ENCODE data around the gene HNRNPR.

HNRNPR gene

DNA sequence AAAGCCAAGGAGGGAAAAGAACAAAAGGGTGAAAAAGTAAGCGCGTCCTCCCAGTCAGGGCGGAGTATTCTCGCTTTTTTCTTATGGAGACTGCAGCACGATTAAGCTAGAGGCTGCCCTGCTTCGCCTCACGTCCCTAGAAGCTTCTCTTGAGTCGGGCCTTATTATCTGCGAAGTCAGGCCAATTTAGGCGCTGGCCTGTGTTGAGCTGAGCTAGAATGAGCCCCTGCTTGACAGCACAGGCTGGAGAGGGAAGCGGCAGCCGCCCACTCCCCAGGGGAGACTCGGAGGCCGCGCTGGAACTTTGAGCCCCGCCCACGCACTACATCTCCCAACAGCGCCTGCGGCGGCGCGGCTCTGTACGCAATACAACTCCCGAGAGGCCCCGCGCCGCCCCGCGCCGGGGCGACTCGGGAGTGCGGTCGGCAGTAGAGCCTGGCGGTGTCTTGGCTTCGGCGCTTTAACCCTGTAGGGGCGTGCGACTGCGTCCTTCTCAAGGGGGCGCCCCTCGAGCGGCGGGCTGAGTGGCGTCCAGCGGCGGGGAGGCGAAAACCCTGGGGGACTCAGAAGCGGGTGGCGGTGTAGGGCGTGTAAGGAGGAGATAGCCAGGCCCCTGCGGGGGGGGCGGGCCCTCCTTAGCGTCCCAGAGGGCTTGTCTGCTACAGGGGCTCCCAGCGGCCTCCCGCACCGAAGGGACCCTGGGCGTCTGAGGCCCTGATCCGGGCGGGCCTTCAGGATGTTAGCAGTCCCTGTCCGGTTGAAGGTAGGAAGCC lies 24.7 kb upstream of the HNRNPR start:
- peak; percentile 89 for DNase-seq

DNA sequence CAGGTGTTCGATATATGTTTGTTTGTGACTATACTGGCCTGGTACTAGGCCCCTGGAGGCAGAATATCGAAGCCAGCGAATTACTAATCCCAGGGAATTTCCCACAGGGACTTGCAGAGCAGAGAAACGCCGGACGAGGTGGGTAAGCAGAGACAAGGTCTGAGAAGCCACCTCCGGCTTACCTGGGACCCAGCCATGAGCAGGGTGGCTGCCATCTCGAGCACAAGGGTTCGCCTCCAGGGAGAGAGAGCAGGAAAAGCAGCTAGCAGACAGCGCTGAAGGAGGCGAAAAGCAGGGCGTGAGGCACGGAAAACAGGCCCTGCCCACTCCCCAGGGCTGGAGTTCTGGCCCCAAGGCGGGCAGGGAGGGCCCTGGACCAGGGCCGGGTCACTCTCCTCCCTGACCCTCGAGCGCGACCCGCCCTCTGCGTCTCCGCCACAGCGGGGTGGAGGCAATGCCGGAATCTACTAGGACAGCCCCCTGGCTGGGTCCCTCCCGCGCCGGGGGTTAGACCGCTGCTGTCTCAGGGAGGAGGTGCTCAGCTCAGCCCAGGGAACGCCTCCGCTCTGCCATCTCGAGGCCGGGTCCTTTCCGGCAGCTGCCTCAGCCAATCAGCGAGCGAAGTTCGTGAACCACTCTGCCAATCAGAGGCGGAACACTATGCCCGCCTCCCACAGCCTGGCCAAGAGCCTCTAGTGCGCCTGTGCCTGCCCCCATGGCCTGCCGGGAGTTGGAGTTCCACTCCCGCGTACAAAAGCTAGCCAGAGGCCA lies 23.9 kb upstream of the HNRNPR start:
- peak; percentile 98 for DNase-seq

DNA sequence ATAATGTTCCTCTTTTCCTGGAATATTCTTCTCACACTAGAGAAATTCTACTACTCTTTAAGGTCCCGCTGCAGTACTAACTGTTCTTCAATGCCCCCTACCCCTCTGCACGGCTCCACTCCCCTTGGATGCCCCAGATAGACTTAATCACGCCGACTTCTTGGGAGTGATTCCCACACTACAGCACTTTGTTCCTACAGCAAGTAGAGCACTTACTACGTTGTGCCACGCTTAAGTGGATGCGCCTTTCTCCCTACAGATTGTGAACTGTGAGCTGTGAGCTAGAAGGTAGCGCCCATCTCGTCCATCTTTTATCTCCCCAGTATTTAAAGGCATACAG lies 23.3 kb upstream of the HNRNPR start:
- no peak for DNase-seq

DNA sequence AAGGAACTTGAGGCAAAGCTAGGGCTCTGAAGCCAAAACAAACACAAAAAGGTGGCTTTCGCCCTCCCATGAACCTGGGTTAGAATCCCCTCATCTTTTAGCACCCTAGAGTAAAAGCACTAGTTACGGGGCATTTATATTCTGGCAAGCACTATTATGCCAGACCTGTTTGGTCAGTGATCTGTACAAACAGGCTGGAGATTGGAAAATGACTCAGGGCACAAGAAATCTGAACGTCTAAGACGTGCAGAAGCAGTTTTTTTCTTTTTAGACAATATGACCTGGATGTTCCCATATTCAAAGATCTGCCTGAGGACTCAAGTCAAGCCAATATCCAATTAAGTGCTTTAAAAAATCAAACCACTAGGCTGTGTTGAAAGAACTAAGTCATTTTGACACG lies 22.5 kb upstream of the HNRNPR start:
- DNase-seq, result no peak

DNA sequence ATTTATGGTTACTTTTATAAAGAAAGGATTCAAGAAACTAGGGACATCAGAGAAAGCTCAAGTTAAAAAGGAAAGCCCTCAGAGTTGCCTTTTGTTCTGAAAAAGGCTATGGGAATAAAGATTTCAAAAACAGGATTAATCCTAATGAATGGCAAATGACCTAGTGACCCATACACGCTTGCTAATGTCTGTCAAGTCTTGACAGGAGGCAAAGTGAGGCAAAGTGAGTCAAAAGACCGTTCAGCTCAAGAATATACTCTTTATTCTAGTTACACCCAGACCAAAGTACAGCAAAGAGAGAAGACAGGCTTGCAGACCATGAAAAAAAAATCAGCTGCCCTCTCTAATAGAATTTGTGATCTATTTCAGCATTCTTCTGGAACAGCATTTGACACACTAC lies 22.1 kb upstream of the HNRNPR start:
- DNase-seq, result no peak

DNA sequence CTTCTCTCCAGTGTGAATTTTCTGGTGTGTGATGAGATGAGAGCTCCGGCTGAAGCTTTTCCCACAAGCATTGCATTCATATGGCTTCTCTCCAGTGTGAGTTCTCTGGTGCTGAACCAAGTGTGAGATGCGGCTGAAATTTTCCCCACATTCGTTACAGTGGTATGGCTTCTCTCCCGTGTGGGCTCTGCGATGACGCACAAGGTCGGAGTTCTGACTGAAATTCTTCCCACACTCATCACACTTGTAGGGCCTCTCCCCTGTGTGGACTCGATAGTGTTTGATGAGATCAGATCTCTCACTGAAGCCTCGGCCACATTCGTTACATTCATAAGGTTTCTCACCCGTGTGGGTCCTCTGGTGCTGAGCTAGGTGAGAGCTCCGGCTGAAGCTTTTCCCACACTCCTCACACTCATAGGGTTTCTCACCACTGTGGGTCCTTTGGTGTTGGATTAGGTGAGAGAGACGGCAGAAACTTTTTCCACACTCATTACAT lies 18.2 kb upstream of the HNRNPR start:
- DNase-seq, result no peak

DNA sequence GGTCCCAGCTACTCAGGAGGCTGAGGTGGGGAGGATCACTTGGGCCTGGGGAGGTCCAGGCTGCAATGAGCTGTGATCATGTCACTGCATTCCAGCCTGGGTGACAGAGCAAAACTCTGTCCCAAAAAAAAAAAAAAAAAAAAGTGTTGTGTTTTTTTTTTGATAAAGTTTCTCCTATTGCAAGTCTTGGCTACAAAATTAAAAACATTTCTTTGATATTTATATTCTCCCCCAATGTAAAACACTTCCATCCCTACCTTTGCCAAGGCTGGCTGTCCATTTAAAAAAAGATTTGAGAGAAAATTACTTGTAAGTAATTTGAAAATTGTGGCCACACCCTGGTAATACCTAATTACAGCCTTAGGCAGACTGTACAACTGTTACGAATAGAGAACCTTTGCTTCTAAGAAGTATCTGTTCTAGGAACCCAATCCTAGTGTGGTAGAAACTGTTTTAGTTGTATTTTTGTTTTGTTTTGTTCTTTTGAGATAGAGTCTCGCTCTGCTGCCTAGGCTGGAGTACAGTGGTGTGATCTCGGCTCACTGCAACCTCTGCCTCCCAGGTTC lies 14.3 kb upstream of the HNRNPR start:
- no peak for DNase-seq

DNA sequence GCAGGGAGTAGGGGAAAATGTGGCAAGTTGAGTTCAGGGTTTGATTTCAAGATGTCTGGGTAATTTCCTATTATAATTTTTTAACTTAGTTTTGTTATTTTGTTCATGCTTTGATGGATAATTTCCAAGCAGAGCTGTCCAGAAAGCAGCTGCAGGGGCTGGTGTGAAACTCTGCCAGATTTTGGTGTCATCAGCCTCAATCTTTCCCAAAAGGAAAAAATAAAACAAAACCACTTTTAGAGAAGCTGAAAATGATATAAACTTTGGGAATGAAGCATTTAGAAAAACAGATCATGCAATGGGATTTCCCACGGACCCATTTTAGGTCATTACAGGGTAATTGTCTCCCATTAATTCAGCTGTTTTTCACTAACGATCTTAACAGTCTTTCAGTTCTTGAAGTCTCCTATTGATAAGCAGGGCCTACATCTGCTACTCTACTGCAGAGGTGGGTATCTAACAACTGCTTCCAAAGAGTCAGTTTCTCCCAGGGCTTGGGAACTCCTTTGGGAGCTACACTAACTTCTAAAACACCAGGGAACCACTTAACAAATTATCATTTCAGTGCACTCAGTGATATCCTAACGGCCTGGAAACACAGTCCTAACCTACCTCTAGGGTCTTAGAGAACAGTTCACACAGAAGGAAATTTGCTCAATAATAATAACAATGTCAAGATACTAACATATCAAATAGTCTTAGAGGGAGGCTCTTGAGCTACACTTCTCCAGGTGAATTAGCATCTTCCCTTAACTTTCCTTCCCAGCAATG lies 13.2 kb upstream of the HNRNPR start:
- DNase-seq, result no peak

DNA sequence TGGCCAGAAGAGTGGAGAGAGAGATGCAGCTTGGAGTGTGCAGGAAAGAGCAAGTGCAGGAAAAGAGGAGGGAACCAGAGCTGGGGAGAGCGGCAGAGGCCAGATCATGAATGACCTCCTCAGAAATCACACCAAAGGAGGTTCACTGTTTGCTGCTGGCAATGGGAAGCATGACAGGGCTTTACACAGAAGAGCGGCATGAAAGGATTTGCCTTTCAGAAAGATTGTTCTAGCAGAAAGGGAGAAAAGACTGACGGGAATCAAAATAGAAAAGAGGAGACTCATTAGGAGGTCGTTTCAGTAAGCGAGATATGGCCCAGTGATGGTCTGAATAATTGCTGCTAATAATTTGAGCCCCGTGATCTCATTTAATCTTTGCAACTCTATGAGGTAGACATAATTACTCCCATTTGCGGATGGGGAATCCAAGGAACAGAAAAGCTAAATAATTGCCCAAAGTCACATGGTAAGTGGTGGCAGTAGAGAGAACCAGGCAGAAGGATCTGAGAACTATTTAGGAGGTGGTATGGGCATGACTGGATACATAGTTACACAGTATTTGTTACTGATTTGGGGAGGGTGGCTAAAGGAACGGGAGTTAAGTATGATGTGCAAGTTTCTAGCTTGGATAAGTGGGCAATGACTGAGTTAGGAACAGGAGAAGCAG lies 12.5 kb upstream of the HNRNPR start:
- DNase-seq, result no peak

DNA sequence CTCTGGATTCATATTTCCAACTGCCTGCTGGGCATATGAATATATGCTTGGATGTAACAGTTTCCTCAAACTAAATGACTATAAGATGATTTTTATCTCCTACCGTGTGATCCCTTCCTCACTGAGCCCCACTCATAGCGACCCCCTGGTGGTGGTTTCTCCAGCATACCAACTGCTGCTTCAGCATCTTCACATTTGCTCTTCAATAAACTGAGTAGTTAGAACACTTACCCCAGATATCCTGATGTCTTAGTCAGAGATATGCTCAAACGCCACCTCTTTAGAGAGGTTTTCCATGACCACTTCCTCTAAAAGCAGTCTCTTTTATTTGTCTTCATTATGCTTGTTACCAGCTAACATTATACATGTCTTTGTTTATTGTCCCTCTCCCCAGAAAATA lies 10.2 kb upstream of the HNRNPR start:
- DNase-seq, result no peak

DNA sequence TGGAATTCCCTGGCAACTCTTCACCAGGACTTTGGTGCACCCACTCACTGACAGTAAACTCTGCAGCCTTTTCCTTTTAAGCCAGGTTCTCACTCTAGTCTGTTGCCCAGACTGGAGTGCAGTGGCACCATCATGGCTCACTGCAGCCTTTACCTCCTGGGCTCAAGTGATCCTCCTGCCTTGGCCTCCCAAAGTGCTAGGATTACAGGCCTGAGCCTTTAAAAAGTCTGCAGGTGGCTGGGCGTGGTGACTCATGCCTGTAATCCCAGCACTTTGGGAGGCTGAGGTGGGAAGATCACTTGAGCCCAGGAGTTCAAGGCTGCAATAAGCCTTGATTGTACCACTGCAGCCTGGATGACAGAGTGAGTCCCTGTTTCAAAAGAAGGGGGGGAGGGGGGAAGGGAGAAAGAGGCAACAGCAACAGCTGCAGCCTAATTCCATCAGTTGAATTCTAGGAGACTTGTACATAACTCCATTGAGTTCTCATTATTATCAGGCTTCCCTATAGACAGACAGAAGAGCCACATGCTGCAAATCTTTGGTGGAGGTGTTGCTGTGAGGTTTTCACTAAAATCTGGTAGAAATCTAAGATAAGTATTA lies 8.1 kb upstream of the HNRNPR start:
- no peak for DNase-seq

DNA sequence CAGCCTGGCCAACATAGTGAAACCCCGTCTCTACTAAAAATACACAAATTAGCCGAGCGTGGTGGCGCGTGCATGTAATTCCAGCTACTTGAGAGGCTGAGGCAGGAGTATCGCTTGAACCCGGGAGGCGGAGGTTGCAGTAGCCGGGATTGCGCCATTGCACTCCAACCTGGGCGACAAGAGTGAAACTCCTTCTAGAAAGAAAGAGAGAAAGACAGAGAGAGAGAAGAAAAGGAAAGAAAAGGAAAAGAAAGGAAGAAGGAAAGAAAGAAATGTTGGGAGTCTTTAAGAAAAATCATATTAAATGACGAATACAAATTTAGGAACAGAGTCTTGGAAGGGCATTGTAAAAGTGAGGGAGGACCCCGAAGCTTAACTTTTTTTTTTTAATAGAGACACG lies 1.8 kb upstream of the HNRNPR start:
- DNase-seq, result no peak

DNA sequence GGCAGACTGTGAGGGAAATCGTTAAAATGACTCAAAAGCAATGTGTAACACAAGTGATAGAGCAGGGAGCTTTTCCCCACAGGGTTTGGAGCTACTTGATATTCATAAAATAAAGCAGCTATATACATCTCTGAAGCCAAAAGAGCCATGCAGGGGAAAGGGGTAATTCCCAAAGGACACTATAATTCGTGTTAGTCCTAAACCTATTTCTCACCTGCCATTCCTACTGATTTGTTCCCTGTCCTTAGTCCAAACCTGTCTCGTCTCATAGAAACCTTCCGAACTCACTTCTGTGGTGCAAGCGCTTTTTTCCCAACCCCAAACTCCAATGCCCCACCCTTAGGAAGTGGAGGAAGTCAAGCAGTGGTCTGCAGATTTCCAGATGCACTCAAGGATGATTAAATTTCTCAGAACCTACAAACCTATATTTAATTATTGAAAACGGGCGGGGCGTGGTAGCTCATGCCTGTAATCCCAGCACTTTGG lies 946 bp upstream of the HNRNPR start:
- no peak for DNase-seq

DNA sequence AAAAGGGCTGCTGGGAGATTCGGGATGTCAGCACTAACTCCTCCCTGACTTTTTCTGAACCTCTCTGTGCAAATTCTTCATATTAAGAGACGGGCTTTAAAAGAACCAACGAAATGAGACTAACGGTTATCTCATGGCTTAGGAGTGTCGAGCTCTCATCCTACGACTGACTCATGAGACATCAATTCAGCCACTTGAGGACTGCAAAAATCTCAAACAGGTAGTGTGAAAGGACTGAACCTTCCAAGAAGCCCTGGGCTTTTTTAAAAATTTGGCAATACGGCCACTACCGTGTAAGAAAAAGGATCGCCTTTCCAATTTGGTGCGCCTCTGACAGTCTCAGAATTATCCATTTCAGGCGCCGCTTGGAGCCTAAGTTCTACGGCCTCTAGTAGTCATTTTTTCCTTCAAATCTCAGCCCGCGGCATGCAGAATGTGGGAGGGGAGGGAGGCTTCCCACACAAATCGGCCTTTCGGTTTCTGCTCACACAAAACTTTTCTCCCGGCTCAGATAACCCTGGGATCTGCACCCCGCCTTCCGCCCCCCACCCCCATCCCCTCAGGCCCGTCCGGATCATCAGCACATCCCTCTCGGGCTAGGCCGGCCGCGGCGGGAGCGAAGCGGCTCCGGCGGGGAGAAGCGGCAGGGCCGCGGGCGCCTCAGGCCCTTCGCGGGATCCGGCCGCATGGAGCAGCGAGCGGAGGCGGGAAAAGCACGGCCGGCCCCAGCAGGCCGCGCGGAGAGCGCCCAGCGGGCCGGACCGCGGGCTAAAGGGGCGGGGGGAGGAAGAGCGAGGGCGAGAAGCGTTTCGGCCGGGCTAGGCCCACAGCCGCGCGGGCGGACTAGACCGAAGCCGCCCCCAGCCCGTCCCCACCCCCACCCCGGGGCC lies 618 bp downstream of the HNRNPR start:
- DNase-seq, result peak; percentile 31

DNA sequence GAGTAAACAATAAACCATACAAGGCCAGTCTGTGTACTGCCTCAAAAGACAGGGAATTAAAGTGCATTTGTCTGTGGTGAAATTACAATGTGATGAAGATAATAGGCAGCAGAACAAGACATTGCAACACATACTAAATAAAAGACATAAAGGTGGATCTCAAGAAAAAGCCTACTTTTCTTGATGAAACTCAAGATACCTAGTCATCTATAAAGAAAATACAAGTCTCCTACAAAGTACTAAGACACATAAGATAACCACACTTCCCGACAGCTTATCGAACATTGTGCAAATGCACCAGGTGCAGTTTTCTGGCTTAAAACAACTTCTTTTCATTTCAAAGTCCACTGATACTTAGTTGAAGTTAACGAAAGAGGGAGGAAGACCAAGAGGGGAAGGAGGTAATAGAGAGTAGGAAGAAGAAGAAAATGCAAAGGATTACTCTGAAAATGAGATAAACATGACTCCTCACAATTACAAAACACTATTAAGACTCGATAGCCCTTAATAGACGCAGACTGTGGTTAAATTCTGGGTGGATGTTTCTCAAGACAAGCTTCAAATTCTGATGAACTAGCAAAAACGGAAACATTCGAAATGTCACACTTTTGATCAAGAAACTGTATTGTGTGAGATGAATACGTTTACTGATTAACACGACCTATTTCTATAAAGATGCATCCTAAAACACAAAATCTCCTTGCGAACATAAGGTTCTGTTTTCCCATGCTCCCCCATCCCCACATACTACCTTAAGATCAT lies 2.0 kb downstream of the HNRNPR start:
- DNase-seq, result no peak

DNA sequence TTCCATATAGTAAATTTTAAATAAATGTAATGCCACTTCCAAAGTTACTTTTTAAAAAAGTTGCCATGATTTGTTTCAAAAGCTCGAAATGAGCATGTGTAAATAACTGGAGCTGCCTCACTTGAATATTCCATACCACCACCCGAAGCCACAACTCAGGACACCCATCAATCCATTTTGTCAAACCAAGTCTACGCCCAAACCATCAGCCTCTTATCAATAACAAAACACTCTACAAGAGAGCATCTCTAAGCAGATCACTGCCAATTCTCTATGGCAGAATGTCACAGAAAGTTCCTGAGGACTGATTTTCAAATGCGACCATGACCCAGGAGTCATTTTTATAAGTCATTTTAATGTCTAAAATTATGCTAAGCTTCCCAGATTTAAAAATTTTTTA lies 4.5 kb downstream of the HNRNPR start:
- no peak for DNase-seq

DNA sequence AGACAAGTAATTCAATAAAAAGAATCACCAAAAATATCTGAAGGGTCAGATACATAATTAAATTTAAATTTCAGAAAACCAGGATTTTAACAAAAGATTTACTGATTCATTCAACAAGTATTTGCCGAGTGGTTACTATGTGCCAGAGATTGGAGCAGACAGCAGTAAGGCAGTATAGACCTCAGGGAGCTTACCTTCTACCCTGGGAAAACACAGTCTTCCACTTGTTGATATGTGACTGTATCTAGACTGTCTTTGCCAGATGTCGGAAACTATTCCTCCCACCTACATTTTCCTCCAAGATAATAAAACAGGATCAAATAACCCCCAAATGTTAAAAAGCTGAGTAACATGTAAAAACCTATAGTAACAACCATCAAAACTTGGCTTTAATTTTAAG lies 6.2 kb downstream of the HNRNPR start:
- DNase-seq, result no peak

DNA sequence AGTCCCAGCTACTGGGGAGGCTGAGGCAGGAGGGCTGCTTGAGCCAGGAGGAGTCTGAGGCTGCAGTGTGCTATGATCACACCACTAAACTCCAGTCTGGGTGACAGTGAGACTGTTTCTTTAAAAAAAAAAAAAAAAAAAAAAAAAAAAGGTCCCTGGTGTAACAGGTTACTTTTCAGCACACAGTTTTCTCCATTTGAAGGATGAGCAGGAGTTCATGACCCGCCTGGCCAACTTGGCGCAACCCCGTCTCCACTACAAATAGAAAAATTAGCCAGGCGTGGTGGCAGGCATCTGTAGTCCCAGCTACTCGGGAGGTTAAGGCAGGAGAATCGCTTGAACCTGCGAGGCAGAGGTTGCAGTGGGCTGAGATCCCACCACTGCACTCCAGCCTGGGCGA lies 12.4 kb downstream of the HNRNPR start:
- no peak for DNase-seq

DNA sequence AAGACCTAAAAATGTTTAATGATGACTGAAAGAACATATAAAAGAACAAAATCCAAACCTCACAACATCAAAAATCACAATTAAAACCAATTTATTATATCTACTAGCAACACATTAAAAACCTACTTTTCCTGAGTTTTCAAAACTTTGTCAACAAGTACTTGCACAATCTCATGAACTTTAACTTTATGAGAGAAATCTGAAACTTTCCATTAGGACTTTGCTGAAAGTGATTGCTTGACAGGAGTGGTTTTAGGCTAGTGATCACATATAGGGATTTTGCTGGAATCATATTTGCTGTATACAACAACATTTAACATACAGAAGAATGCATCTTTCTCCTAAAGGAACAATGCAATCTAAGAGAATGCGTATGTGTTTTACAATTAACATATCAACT lies 13.2 kb downstream of the HNRNPR start:
- no peak for DNase-seq

DNA sequence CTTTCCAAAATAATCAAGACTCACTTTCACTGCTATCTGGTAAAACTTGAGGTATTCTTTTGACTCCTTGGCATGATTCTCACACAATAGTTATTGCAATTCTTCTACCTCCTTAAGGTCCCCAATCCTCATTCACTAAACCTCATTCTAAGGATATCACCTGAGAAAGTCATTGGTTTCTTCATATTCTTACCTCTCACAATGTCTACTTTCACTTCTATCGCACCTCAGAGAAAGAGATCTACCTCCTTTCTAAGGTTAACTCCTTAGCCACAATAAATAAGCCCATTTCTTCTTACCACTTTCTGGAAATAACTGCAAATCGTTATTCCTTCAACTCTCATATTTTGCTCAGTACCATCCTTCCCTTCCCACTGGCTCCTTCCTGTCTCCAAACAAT lies 18.7 kb downstream of the HNRNPR start:
- DNase-seq, result no peak

All from CD4-positive, alpha-beta T cell treated with Interleukin-6 for 4 hours (primary cell).